ENCODE data around the gene NOX4. TPM values are rescaled to one million over a fixed set of nuclear protein-coding genes. Genes with fewer than 3 reads are reported as not detected.
"Not testable (repeated sequence)": the region's sequence is repeated elsewhere in the genome, so short reads cannot be mapped to it uniquely, and the experiment has no call there.

NOX4 gene
- total RNA-seq, 1 experiment from 2014 or later: not detected

- Histone ChIP-seq H3K4me1 (replicated peaks; ENCODE audit: insufficient read depth) (no peaks in the 10 kb centered on the region), H3K4me2 (no peak overlapping the region), H3K79me2 (ENCODE audit: low read depth) (no peaks in the 10 kb centered on the region), H3K9me3 (ENCODE audit: insufficient read depth, low read depth) (no peaks in the 10 kb centered on the region), H3K4me3 (no peak overlapping the region), H4K20me1 (ENCODE audit: insufficient read depth) (no peaks in the 10 kb centered on the region), H2AFZ (no peak overlapping the region), H3F3A (ENCODE audit: insufficient read depth, low read depth) (no peaks in the 10 kb centered on the region), H3K9me2 (ENCODE audit: insufficient read depth) (no peaks in the 10 kb centered on the region), H3K36me3 (ENCODE audit: low read depth) (no peaks in the 10 kb centered on the region), H3K27me3 (ENCODE audit: insufficient read depth, low read depth) (no peaks in the 10 kb centered on the region), H3K27ac (no peak overlapping the region)
- TF ChIP-seq, protein P1, sequence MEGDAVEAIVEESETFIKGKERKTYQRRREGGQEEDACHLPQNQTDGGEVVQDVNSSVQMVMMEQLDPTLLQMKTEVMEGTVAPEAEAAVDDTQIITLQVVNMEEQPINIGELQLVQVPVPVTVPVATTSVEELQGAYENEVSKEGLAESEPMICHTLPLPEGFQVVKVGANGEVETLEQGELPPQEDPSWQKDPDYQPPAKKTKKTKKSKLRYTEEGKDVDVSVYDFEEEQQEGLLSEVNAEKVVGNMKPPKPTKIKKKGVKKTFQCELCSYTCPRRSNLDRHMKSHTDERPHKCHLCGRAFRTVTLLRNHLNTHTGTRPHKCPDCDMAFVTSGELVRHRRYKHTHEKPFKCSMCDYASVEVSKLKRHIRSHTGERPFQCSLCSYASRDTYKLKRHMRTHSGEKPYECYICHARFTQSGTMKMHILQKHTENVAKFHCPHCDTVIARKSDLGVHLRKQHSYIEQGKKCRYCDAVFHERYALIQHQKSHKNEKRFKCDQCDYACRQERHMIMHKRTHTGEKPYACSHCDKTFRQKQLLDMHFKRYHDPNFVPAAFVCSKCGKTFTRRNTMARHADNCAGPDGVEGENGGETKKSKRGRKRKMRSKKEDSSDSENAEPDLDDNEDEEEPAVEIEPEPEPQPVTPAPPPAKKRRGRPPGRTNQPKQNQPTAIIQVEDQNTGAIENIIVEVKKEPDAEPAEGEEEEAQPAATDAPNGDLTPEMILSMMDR (conservative IDR thresholded peaks at IDR 0.05): peak; percentile 43; the same call in 1 of the 2 replicates
- TF ChIP-seq EZH2 (IDR thresholded peaks at IDR 0.05; ENCODE audit: low read depth): no peak
- intact Hi-C loops (cut with micrococcal nuclease; ENCODE audit: unreplicated experiment): no loop called here
- POLR2A ChIA-PET (ENCODE audit: unreplicated experiment): no interaction called here
- CTCF ChIA-PET: interaction anchor here (0.6 kb wide), 1 partner anchor 321 kb away, joined by 5 read pairs; no protein-coding TSS in a partner anchor
- DNase-seq: no peak
- BruUV-seq (replicated peaks): no TSS peak
These were observed 85.5 kb downstream of the NOX4 start for GRCh38 chr11:89405629-89406028.

DNA sequence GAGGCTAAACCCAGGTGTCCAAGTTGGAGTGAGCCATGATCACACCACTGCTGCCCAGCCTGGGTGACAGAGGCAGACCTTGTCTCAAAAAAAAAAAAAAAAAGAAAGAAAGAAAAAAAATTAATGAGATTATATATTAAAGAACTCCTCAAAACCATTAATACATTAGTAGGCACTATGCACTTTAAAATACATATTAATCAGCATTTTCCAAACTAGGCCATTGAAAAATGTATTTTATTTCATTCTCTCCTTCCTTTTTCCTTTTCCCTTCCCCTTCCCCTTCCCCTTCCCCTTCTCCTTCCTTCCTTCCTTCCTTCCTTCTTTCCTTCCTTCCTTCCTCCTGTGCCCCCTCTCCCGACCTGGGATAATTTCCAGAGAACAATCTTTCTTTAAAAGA lies 99.5 kb downstream of the NOX4 start:
- CTCF ChIA-PET; H3K4me2 ChIP-seq; H3K9me3 ChIP-seq (ENCODE audit: insufficient read depth, low read depth); H3K36me3 ChIP-seq (ENCODE audit: low read depth); H3K4me1 ChIP-seq (replicated peaks; ENCODE audit: insufficient read depth); H3K9me2 ChIP-seq (ENCODE audit: insufficient read depth); intact Hi-C loops (cut with micrococcal nuclease; ENCODE audit: unreplicated experiment); H3K27me3 ChIP-seq (ENCODE audit: insufficient read depth, low read depth); DNase-seq; H4K20me1 ChIP-seq (ENCODE audit: insufficient read depth); H3K4me3 ChIP-seq; POLR2A ChIA-PET (ENCODE audit: unreplicated experiment); H3K79me2 ChIP-seq (ENCODE audit: low read depth); H3K27ac ChIP-seq; H3F3A ChIP-seq (ENCODE audit: insufficient read depth, low read depth); H2AFZ ChIP-seq; BruUV-seq (replicated peaks): not testable (repeated sequence)

DNA sequence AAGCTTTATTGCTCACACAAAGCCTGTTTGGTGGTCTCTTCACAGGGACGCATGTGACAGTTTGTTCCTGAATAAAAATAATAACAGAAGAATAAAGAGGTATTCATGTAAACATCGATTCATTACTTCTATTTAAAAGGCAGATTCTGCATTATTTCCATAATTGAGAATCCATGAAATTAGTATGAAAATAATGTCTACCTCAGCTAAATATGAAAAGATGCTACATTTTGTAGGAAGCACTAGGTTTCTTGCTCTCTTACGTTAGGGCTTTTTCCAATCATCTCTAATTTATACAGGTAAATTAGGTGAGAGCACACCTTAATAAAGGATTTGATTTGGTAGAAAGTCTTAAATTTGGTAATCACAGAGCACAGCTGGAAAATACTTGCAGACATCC lies 103.7 kb downstream of the NOX4 start:
- H3K79me2 ChIP-seq (ENCODE audit: low read depth); H3K4me3 ChIP-seq; H3K9me2 ChIP-seq (ENCODE audit: insufficient read depth); H3K4me1 ChIP-seq (replicated peaks; ENCODE audit: insufficient read depth); DNase-seq; H2AFZ ChIP-seq; H3K27me3 ChIP-seq (ENCODE audit: insufficient read depth, low read depth); BruUV-seq (replicated peaks); H4K20me1 ChIP-seq (ENCODE audit: insufficient read depth); H3K4me2 ChIP-seq; intact Hi-C loops (cut with micrococcal nuclease; ENCODE audit: unreplicated experiment); H3K36me3 ChIP-seq (ENCODE audit: low read depth); POLR2A ChIA-PET (ENCODE audit: unreplicated experiment); H3K27ac ChIP-seq; H3K9me3 ChIP-seq (ENCODE audit: insufficient read depth, low read depth); CTCF ChIA-PET; H3F3A ChIP-seq (ENCODE audit: insufficient read depth, low read depth): not testable (repeated sequence)

DNA sequence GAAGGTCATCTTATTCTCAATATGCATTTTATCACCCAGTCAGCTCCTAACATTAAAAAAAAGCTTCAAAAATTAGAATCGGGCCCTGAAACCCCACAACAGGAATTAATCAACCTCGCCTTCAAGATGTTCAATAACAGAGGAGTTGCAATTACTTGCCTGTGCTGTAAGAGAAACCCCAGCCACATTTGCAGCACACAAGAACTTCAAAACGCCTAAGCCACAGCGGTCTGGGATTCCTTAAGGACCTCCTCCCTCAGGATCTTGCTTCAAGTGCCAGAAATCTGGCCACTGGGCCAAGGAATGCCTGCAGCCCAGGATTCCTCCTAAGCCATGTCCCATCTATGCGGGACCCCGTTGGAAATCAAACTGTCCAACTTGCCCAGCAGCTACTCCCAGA lies 108.2 kb downstream of the NOX4 start:
- H3K4me3 ChIP-seq; BruUV-seq (replicated peaks); H3K4me1 ChIP-seq (replicated peaks; ENCODE audit: insufficient read depth); H3K4me2 ChIP-seq; H3K27me3 ChIP-seq (ENCODE audit: insufficient read depth, low read depth); H3K27ac ChIP-seq; H2AFZ ChIP-seq; POLR2A ChIA-PET (ENCODE audit: unreplicated experiment); intact Hi-C loops (cut with micrococcal nuclease; ENCODE audit: unreplicated experiment); DNase-seq; H3F3A ChIP-seq (ENCODE audit: insufficient read depth, low read depth); H3K9me3 ChIP-seq (ENCODE audit: insufficient read depth, low read depth); H3K9me2 ChIP-seq (ENCODE audit: insufficient read depth); H4K20me1 ChIP-seq (ENCODE audit: insufficient read depth); H3K79me2 ChIP-seq (ENCODE audit: low read depth); CTCF ChIA-PET; H3K36me3 ChIP-seq (ENCODE audit: low read depth): not testable (repeated sequence)

- H3K27me3 ChIP-seq (ENCODE audit: insufficient read depth, low read depth): no peaks in the 10 kb centered on the region
- no peaks in the 10 kb centered on the region for H3K4me1 ChIP-seq (replicated peaks; ENCODE audit: insufficient read depth)
- H3K4me2 ChIP-seq: no peak overlapping the region
- intact Hi-C loops (cut with micrococcal nuclease; ENCODE audit: unreplicated experiment): no loop called here
- ChIA-PET POLR2A (ENCODE audit: unreplicated experiment) (no interaction called here), CTCF (no interaction called here)
- H3K9me2 ChIP-seq (ENCODE audit: insufficient read depth): no peaks in the 10 kb centered on the region
- H2AFZ ChIP-seq: no peak overlapping the region
- no TSS peak for BruUV-seq (replicated peaks)
- peak; percentile 1 to 45 for DNase-seq
- no peaks in the 10 kb centered on the region for H3F3A ChIP-seq (ENCODE audit: insufficient read depth, low read depth)
- H3K4me3 ChIP-seq: no peak overlapping the region
- H3K9me3 ChIP-seq (ENCODE audit: insufficient read depth, low read depth): no peaks in the 10 kb centered on the region
- no peaks in the 10 kb centered on the region for H4K20me1 ChIP-seq (ENCODE audit: insufficient read depth)
- H3K36me3 ChIP-seq (ENCODE audit: low read depth): no peaks in the 10 kb centered on the region
- H3K79me2 ChIP-seq (ENCODE audit: low read depth): no peaks in the 10 kb centered on the region
- H3K27ac ChIP-seq: no peak overlapping the region
- TF ChIP-seq EZH2 (IDR thresholded peaks at IDR 0.05; ENCODE audit: low read depth): no peak
- TF ChIP-seq, protein P1 (conservative IDR thresholded peaks at IDR 0.05): no peak
These were observed 110.1 kb downstream of the NOX4 start for GRCh38 chr11:89381094-89381493.

- H3K27ac ChIP-seq; DNase-seq; H4K20me1 ChIP-seq (ENCODE audit: insufficient read depth); H3K9me3 ChIP-seq (ENCODE audit: insufficient read depth, low read depth); H3F3A ChIP-seq (ENCODE audit: insufficient read depth, low read depth); H3K9me2 ChIP-seq (ENCODE audit: insufficient read depth); H2AFZ ChIP-seq; H3K27me3 ChIP-seq (ENCODE audit: insufficient read depth, low read depth); H3K4me2 ChIP-seq; POLR2A ChIA-PET (ENCODE audit: unreplicated experiment); CTCF ChIA-PET; H3K4me1 ChIP-seq (replicated peaks; ENCODE audit: insufficient read depth); H3K36me3 ChIP-seq (ENCODE audit: low read depth); H3K79me2 ChIP-seq (ENCODE audit: low read depth); H3K4me3 ChIP-seq; BruUV-seq (replicated peaks); intact Hi-C loops (cut with micrococcal nuclease; ENCODE audit: unreplicated experiment): not testable (repeated sequence)
These were observed 111.0 kb downstream of the NOX4 start for GRCh38 chr11:89379976-89380771.

All from PC-9 (cell line).